Measurements from ENCODE around the gene CEACAM18.
"Not testable (repeated sequence)": the region's sequence is repeated elsewhere in the genome, so short reads cannot be mapped to it uniquely, and the experiment has no call there.

Gene CEACAM18

DNA sequence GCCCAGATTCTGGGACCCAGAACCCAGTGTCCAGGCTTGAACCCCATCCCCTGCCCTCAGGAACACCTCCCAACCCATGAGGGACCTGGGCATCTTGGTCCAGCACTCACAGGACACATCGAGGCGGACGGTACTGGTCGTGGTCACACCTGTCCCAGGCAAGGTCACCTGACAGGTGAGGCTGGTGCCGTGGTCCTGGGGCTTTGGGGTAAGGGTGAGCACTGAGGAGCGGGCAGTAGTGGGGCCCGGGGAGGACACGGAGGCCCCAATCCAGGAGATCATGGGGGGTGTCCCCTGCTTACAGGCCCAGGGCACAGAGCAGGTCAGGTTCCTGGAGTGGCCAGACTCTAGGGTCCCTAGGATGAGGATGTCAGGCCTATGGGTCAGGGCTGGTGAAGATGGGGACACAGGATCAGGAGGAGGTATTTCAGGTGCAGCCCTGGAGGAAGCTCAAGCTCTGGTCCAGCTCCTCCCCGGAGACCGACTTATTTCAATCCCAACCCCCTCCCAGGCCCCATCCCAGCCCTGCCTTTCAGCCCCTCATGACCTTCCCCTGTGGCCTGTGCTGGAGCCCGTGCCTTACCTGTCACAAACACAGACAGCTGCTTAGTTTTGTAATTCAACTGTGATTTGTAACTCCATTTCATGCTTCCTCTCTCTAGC is 20.9 kb upstream of the CEACAM18 start:
- no peak overlapping the region for H3K27ac ChIP-seq
- TF ChIP-seq, protein P1, sequence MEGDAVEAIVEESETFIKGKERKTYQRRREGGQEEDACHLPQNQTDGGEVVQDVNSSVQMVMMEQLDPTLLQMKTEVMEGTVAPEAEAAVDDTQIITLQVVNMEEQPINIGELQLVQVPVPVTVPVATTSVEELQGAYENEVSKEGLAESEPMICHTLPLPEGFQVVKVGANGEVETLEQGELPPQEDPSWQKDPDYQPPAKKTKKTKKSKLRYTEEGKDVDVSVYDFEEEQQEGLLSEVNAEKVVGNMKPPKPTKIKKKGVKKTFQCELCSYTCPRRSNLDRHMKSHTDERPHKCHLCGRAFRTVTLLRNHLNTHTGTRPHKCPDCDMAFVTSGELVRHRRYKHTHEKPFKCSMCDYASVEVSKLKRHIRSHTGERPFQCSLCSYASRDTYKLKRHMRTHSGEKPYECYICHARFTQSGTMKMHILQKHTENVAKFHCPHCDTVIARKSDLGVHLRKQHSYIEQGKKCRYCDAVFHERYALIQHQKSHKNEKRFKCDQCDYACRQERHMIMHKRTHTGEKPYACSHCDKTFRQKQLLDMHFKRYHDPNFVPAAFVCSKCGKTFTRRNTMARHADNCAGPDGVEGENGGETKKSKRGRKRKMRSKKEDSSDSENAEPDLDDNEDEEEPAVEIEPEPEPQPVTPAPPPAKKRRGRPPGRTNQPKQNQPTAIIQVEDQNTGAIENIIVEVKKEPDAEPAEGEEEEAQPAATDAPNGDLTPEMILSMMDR (conservative IDR thresholded peaks at IDR 0.05), result no peak

DNA sequence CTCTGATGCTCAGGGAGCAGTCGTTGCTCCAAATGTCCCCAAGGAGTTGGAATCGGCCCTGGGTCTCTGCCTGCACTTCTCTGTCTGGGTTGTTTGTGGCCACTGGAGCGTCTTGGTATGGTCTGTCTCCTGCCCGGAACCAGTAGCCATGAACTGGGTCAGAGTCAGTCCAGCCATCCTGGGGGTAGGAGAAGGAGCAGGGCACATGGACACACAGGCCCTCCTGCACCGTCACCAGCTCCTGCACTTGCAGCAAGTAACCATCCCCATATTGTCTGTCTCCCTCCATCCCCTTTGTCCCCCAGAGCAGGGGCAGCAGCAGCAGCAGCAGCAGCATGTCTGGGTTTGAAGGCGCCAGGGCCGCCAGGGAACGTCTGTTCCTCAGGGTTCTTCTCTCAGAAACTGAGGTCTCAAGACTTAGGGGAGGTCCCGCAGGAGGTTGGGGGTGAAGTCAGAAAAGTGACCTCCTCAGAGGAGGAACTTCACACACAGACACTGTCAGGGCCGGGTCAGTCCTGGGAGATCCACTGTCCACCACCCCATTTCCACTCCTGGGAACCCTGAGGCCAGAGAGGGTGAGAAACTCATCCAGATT is 20.2 kb upstream of the CEACAM18 start, which contains the start of gene SIGLEC8:
SIGLEC8 (minus strand) TSS at position 404 of the 595 bp plus-strand sequence; CDS start at position 337, 67 bp downstream.
- TF ChIP-seq, protein P1 (conservative IDR thresholded peaks at IDR 0.05), result no peak
- no peak within 1 kb of the TSS for H3K27ac ChIP-seq

DNA sequence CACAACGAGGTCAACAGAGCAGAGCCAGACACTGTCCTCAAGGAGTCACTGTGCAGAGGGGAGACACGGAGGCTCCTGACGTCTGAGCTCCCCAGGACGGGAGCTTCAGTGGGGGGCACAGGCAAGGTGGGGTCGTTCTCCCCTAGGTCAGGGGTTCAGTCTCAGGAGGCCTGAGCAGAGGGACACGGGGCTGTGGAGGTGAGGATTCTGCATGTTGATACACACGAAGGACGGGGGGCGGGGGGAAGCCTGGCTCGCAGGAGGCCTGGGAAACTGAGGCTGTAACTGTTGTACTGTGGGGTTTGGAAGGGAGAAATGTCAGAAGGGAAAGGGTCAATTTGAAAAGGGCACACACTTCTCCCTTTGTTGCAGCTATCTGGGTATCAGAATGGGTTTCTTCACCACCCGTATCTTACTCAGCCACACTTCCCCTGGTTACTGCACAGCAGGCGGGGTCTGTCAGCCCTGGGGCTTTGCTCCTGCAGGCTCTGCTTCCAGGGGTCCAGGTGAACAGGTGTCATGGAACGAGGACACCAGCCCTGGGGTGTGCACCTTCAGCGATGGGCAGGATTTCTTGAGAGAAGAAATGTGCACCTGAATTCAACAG is 19.3 kb upstream of the CEACAM18 start:
- no peak overlapping the region for H3K27ac ChIP-seq
- TF ChIP-seq, protein P1 (conservative IDR thresholded peaks at IDR 0.05), result no peak

DNA sequence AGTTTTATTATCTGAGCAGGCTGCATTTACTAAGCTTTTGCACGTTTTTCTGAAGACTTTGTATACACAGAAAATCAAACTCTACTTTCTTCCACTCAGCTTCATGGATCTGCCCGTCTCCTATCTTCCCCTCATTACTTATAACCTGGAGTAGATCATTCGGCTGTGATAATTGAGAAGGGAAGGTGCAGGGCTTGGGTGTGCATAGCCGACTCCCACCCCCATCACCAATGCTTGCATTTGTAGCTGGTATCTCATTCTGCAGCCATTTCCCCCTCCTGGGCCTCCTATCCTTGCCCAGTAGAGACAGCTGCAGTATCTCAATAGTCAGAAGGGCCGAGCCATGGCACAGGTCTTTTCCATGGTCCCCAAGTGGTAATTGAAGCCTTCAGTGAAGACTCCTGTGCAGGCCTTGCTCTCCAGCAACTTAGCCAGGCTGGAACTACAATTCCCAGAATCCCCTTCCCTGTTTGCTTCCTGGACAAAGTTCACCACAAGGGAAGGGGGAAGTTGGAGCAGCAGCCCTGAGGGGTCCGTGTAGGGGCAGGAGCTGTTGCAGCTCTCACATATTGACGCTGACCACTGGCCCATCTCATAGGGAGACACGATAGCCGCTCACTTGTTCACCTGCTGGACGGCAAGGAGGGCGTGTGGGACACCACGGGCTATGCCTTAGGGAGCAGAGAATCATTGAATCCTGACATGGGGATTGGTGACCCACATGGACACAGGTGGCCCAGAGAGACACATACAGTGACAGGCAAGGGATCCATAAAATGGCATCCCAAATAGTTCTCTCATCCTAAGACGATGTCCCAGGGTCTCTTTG is 18.0 kb upstream of the CEACAM18 start:
- TF ChIP-seq, protein P1 (conservative IDR thresholded peaks at IDR 0.05), result no peak
- no peak overlapping the region for H3K27ac ChIP-seq

DNA sequence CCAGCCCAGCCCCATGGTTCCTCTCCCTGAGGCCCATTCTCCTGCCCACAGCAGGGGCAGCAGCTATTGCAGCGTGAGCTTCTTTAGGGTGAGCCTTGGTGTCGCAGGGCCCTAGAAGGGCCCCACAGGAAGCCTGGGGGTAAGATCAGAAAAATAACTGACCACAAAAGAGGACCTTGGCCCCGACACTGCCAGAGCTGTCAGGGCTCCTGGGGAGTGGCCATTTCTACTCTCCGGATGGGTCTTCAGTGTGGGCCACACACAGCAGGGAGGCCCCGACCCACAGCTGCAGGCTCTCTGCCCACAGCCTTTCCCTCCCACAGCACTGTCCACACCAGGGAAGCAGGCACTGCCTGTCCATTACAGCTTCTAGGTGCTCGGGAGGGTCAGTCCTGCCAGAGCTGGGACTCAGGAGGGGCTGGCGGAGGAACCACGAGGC is 16.6 kb upstream of the CEACAM18 start:
- H3K27ac ChIP-seq, result no peak overlapping the region
- TF ChIP-seq, protein P1 (conservative IDR thresholded peaks at IDR 0.05), result no peak

DNA sequence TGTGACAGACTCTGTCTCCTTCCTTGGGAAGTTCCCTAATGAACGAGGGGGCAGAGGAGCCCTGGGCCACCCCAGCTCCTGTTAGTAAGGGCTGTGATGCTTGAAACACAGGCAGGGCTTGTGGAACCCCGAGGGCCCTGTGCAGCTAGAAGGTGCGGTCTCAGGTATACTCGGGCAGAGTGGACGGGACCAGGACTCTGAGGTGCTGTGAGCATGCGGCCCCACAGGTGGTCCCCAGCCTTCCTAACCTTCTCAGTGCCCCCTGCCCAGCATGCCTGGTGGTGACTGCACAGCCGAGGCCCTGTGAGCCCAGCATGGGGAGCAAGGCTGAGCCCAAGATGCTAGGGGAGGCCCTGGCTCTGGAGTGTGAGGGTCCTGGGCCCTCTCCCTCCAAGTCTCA is 16.1 kb upstream of the CEACAM18 start:
- TF ChIP-seq, protein P1 (conservative IDR thresholded peaks at IDR 0.05), result no peak
- H3K27ac ChIP-seq, result no peak overlapping the region

DNA sequence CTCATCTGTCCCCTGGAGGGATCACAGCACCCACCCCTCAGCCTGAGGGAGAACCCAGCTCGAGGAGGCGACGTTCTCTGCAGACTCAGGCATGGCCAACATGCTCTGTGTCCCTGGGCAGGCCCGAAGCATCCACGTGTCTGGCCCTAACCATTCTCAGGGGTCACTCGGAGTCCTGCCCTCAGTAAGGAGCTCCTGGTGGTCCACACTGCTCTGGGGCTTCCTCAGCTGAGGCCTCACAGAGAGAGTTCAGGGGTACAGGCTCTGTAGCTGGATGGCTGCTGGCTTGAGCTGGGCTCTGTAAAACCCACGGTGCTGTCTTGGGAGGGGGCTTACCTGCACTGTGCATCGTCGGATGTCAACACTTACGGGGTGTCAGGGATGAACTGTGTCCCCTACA is 15.7 kb upstream of the CEACAM18 start:
- no peak overlapping the region for H3K27ac ChIP-seq
- TF ChIP-seq, protein P1 (conservative IDR thresholded peaks at IDR 0.05), result no peak

DNA sequence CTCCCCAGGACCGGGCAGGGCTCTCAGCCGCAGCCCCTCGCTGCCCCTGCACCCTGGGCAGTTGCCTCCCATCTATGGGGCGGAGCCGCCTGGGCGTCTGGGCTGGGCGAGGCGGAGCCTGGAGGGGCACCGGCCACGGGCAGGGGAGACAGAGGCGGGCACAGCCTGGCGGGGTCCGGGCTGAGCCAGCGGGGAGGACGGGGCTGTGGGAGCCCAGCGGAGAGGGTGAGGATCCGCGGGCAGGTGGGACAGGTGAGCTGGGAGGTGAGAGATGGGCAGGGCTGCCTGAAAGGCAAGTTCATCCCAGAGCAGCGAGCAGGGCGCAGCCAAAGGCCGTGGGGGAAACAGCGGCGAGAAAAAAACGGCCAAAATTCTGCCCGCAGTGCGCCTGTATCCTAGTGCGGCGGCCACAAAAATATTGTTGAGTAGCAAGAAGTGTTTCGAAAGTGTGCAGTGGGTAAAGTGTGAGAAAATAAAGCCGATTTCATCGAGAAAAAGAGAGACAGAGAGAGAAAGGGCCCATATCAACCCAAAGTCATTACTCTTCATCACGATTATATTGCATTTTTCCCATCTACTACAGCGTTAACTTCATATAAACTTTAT is 14.3 kb upstream of the CEACAM18 start:
- not testable (repeated sequence) for H3K27ac ChIP-seq
